ENCODE results near the gene WNK1.
"Not testable (repeated sequence)": the region's sequence is repeated elsewhere in the genome, so short reads cannot be mapped to it uniquely, and the experiment has no call there.

The WNK1 gene

GRCh38 chr12:751999-752694 is at the start of gene WNK1:
TSS of gene WNK1 (plus strand) at chr12:752579. CDS start at chr12:753566, 987 bp downstream.
- peak; percentile 100 for DNase-seq
- in situ Hi-C loops (cut with HindIII; ENCODE audit: low pct_ligation_motif_present, low pct_unique_long_range_greater_than_20kb, low sequenced_read_pairs): no loop called here

DNA sequence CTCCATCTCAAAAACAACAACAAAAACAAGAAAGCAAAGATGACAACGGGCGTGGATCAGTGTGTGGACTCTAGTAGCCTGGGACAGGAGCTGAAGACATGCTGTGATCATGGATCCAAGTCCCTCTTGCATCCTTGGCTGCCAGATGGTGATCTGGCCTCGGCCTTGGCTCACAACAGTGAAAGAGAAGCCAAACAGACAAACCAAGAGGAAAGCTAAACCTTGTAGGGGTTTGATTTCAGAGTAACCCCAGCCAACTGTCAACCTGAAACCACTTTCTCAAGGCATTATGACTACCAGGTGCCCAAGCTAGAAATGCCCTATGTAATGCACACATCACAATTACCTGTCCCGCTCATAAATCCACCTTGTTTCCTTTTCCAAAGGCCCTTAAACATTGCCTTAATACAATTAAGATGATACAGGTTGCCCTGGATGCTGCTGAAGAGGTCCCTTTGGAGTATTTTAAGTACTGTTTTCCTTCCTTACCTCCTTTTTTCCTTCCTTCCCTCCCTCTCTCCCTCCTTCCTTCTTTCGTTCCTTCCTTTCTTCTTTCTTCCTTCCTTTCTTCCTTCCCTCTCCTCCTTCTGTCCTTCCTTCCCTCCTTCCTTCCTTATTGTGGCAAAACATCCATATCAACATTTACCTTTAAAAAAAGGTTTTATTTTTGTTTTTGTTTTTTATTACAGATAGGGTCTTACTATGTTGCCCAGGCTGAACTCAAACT is 47.7 kb upstream of the WNK1 start:
- in situ Hi-C loops (cut with HindIII; ENCODE audit: low pct_ligation_motif_present, low pct_unique_long_range_greater_than_20kb, low sequenced_read_pairs): no loop called here
- DNase-seq: no peak

DNA sequence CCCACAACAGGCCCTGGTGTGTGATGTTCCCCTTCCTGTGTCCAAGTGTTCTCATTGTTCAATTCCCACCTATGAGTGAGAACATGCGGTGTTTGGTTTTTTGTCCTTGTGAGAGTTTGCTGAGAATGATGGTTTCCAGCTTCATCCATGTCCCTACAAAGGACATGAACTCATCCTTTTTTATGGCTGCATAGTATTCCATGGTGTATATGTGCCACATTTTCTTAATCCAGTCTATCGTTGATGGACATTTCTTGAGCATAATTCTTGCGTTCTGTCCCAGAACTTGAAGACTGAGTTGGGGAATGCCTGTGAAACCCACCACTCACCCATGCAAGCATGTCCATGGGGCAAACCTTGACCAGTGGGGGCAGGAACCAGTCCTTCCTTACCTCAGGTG is 44.3 kb upstream of the WNK1 start:
- DNase-seq; in situ Hi-C loops (cut with HindIII; ENCODE audit: low pct_ligation_motif_present, low pct_unique_long_range_greater_than_20kb, low sequenced_read_pairs): not testable (repeated sequence)

- DNase-seq: no peak
- in situ Hi-C loops (cut with HindIII; ENCODE audit: low pct_ligation_motif_present, low pct_unique_long_range_greater_than_20kb, low sequenced_read_pairs): no loop called here
Measured at GRCh38 chr12:709455-710020, 42.8 kb upstream of the WNK1 start.

DNA sequence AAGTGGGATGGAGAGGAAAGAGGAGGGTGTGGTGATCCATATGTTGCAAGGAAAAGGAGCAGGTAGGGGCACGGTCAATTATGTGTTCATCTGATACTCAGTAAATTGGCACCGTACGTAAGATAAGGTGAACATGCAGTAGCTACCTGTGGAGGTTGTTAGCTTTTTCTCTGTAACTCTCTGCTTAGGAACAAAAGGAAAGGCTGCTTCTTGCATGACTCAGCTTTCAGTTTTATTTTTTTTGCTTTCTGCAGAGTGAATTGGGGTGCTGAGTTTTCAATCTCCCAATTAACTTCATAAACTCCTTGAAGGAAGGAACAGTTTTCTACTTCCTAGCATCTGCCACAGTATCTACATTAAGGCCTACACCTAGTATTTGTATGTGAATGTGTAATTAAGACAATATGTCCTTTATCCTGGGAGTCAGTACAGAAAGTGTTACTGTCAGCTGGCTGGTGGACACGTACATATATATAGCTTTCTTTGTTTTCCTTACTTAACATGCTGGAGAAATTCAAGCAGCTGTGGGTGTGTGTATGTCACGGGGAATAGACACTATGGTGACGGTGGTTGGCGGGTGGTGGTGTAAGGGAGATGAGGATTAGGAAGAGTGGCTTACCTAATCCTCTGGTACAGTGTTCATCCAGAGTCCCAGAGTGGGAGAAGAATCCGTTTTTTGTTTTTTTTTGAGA is 40.1 kb upstream of the WNK1 start:
- in situ Hi-C loops (cut with HindIII; ENCODE audit: low pct_ligation_motif_present, low pct_unique_long_range_greater_than_20kb, low sequenced_read_pairs): no loop called here
- no peak for DNase-seq

DNA sequence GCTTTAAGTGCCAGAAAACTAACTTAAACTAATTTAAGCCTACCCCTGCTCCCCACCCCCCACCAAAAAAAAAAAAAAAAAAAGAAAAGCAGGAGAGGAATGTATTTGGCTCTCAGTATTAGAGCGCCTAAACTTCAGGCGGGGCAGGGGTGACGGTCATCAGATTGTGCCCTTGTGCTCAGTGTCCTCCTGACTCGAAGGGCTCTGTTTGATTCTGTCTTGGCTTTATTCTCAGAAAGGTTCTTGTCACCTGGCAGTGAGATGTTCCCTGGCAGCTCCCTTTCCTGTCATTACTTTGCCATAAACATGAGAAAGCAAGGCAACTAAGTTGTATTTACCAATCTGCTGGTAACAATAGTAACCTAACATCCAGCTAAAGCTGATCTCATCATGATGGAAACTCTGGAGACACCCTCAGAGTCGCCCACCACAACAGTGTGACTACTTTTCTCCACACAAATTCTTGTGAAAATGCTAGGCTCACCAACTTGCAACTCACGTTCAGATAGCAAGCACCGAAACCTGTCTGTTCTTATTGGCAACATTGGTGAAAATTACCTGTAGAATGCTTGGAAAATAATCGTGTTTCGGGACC is 39.0 kb upstream of the WNK1 start:
- in situ Hi-C loops (cut with HindIII; ENCODE audit: low pct_ligation_motif_present, low pct_unique_long_range_greater_than_20kb, low sequenced_read_pairs): no loop called here
- no peak for DNase-seq

DNA sequence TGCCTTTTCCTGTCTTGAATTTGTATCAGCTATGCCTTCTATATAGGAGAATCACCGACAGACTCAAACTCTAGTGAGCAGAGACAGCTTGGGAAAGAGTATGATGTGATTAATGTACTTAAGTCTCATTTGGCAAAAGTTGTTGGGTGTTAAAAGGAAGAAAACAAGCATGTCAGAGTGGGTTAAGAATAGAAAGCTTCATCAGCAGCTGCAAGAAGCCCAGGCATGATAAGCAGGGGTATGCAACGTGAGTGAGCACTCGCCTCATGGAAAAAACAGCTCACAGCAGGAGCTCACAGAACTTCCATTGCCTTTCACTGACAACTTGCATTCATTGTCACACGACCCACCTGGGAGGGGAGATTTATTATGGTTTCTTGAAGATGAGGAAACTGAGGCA is 35.9 kb upstream of the WNK1 start:
- in situ Hi-C loops (cut with HindIII; ENCODE audit: low pct_ligation_motif_present, low pct_unique_long_range_greater_than_20kb, low sequenced_read_pairs): no loop called here
- DNase-seq: no peak

DNA sequence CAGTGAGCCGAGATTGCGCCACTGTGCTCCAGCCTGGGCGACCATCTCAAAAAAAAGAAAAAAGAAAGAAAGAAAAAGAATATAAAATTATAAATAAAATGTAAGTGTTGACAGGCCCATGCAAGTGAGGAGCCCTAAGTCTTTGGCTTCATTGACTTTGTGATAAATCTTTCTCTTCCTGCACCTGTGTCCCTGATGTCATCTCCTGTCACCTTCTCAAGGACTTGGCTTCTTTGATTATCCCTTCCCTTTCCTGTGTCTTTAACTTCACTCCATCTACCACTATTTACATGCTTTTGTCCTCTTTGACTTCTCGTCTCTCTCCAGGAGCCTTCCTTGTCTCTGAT is 33.6 kb upstream of the WNK1 start:
- DNase-seq: no peak
- in situ Hi-C loops (cut with HindIII; ENCODE audit: low pct_ligation_motif_present, low pct_unique_long_range_greater_than_20kb, low sequenced_read_pairs): no loop called here

- DNase-seq: no peak
- in situ Hi-C loops (cut with HindIII; ENCODE audit: low pct_ligation_motif_present, low pct_unique_long_range_greater_than_20kb, low sequenced_read_pairs): no loop called here
Measured at GRCh38 chr12:720231-720941, 32.0 kb upstream of the WNK1 start.

DNA sequence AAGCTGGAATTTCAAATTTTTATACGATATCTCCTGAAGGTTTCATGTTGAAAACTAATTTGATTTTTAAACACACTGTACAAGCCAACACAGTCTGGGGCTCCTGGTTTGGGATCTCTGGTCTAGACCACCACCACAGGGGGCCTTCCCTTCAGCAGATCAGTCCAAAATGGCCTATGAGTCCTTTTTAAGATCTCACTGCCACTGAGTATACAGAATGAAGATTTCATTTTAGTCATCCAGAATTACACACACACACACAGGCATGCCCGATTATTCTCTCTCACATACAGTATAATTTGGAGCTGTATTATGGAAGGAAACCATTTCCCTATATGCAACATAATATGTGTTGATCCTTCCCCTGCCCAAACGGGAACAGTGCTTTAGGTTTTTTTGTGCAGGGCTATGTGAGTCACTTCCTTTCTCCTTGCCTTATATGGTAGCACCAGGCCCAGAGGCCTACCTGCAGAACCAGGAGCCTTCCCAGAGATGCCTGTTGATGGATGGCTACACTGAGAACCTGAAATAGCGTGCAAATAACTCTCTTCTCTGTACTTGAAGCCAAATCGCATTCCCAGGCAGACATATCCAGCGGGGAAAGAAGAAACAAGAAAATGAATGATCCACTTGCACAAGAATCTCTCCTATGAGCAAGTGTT is 28.1 kb upstream of the WNK1 start:
- in situ Hi-C loops (cut with HindIII; ENCODE audit: low pct_ligation_motif_present, low pct_unique_long_range_greater_than_20kb, low sequenced_read_pairs): no loop called here
- DNase-seq: no peak

- no peak for DNase-seq
- in situ Hi-C loops (cut with HindIII; ENCODE audit: low pct_ligation_motif_present, low pct_unique_long_range_greater_than_20kb, low sequenced_read_pairs): no loop called here
Measured at GRCh38 chr12:725076-725475, 27.3 kb upstream of the WNK1 start.

DNA sequence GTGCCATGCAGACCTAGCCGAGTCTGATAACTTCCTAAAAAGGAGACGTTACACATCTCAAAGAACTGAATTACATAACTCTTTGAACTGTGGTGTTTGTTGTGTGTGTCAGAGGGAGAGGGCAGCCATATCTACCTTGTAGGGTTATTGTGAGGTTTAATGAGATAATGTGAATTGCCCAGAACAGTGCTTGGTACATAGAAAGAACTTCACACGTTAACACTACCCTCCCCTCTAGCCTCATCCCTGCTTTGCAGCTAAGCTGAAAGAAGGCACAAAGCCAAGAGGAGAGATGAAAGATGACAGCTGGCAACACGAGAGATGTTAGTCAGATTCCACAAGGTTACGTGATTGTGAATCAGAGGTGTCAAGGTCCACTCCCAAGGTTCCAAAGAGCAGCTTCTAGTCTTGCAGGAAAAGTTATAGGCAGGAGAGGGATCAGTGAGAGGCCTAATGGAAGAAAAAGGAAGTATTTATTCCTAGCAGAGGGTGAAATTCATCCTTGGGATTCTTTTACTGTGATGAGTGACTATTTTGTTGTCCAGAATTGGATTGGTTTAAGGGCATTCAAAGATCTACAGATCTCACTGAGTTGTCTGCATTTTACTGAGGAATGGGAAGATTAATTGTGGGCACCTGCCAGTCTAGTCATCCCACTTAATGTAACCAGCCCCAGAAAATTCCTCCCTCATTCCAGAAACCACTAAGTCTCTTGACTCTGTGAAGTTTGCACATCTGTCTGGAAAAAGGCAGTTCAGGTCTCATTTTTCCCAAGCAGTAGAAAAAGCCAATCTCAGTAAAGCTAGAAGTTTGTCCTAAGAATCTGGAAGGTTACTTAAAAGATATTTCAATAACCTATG is 25.9 kb upstream of the WNK1 start:
- in situ Hi-C loops (cut with HindIII; ENCODE audit: low pct_ligation_motif_present, low pct_unique_long_range_greater_than_20kb, low sequenced_read_pairs): no loop called here
- DNase-seq: peak; percentile 35

- no peak for DNase-seq
- in situ Hi-C loops (cut with HindIII; ENCODE audit: low pct_ligation_motif_present, low pct_unique_long_range_greater_than_20kb, low sequenced_read_pairs): no loop called here
Measured at GRCh38 chr12:727321-727720, 25.1 kb upstream of the WNK1 start.

- in situ Hi-C loops (cut with HindIII; ENCODE audit: low pct_ligation_motif_present, low pct_unique_long_range_greater_than_20kb, low sequenced_read_pairs): no loop called here
- no peak for DNase-seq
Measured at GRCh38 chr12:728781-729180, 23.6 kb upstream of the WNK1 start.

DNA sequence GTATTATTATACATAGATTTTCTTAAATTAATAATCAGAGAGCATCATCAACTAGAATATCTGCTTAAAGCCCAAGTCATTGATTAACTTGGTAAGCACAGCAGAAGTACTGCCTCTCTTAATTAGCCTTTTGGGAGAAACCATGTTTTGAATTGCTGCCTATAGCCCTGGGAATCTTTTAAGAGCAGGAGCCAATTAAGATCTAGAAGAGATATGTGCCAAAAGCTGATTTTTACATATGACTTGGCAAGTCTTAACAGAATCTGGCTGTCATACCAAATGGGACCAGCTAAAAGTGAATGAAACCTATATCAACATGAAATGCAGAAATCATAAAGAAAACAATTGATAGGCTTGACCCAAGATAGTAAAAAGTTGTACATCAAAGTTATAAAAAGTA is 23.2 kb upstream of the WNK1 start:
- in situ Hi-C loops (cut with HindIII; ENCODE audit: low pct_ligation_motif_present, low pct_unique_long_range_greater_than_20kb, low sequenced_read_pairs): no loop called here
- no peak for DNase-seq

- no peak for DNase-seq
- in situ Hi-C loops (cut with HindIII; ENCODE audit: low pct_ligation_motif_present, low pct_unique_long_range_greater_than_20kb, low sequenced_read_pairs): no loop called here
Measured at GRCh38 chr12:730550-730949, 21.8 kb upstream of the WNK1 start.

- DNase-seq: no peak
- in situ Hi-C loops (cut with HindIII; ENCODE audit: low pct_ligation_motif_present, low pct_unique_long_range_greater_than_20kb, low sequenced_read_pairs): no loop called here
Measured at GRCh38 chr12:737122-737739, 15.1 kb upstream of the WNK1 start.

Data from ACHN (cell line).